ENCODE data around the gene FAM216A.

Gene FAM216A

DNA sequence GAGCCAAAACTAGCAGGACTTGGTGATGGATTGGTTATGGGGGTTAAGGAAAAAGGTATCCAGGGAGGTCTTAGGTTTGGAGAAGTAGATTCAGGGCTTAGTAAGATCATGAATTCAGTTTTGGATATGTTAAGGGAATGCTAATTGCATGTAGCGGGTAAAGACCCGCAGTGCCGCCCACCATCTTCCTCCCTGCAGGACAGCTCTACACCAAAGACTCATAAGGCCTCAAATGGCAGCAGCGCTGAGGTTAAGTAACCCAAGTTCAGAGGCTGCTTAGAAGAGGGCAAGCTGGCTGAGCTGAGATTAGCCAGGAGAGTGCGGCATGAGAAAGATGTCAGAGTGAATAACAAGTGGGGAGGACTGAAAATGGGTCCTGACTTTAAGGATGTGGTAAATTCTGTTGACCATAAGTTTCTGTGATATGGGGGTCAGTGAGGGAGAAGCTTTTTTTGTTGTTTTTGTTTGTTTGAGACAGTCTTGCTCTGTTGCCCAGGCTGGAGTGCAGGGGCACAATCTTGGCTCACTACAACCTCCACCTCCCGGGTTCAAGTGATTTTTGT, 59.7 kb downstream of the FAM216A start:
- Histone ChIP-seq H3K36me3 (replicated peaks in 1 of 2; ENCODE audit: control insufficient read depth in 2 of 2, insufficient read depth in 2 of 2, low read length in 2 of 2) (peaks cover 0 to 7% of the 10 kb centered on the region in 2 donors), H3K4ac (ENCODE audit: low read length) (no peak overlapping the region), H2BK12ac (ENCODE audit: low read length) (no peak overlapping the region), H3K9ac (ENCODE audit: low read depth, low read length, poor library complexity) (no peak overlapping the region), H3K9me3 (replicated peaks in 1 of 2; ENCODE audit: control insufficient read depth in 2 of 2, insufficient read depth in 1 of 2, low read depth in 1 of 2, low read length in 2 of 2) (no peaks in the 10 kb centered on the region), H3K23ac (ENCODE audit: low read depth, low read length, poor library complexity) (no peak overlapping the region), H3K4me2 (ENCODE audit: insufficient read depth, low read length, poor library complexity, severe bottlenecking) (no peak overlapping the region), H3K14ac (ENCODE audit: low read length) (no peak overlapping the region), H3K27me3 (ENCODE audit: control insufficient read depth in 3 of 3, insufficient read depth in 3 of 3, low read depth in 1 of 3, low read length in 3 of 3) (no peaks in the 10 kb centered on the region), H3K4me3 (ENCODE audit: low read length in 2 of 2) (no peak overlapping the region), H3K79me1 (ENCODE audit: low read depth, low read length) (no peaks in the 10 kb centered on the region), H2BK120ac (ENCODE audit: low read depth, low read length) (no peak overlapping the region), H2AFZ (ENCODE audit: low read length) (no peak overlapping the region), H3K4me1 (ENCODE audit: control insufficient read depth in 2 of 2, insufficient read depth in 1 of 2, low read depth in 1 of 2, low read length in 2 of 2) (no peaks in the 10 kb centered on the region), H4K91ac (ENCODE audit: low read depth, low read length, poor library complexity) (no peak overlapping the region), H2BK15ac (ENCODE audit: low read length) (no peak overlapping the region), H3K18ac (ENCODE audit: low read length) (no peak overlapping the region), H2BK5ac (ENCODE audit: low read length) (no peak overlapping the region), H4K8ac (ENCODE audit: low read depth, low read length) (no peak overlapping the region), H2AK5ac (ENCODE audit: low read depth, low read length) (no peak overlapping the region), H3K27ac (replicated peaks; ENCODE audit: low read length) (no peak overlapping the region)
- DNase-seq (ENCODE audit: low spot score), result no peak
- no CpG with 5 or more reads among the region's 6 CpGs for WGBS, 2 donors (ENCODE audit: extremely low coverage in 2 of 2, insufficient read length in 2 of 2, insufficient replicate concordance in 1 of 2)

DNA sequence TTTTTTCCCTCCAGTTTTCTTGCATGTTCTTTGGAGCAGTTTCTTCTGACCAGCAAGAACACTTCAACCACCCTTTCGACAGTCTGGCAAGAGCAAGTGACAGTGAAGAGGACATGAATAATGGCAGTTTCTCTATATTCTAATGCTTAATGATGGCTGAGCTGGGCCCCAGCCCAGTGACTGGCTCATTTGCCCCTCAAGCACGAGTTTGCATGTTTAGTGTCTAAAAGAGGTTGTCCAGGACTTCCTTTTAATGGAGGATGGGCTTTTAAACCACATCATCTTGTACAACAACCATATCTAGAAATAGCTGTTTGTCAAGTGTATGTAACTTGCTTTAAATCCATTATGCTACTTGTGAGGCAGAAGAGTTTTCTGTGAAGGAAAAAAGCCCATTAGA, 61.9 kb downstream of the FAM216A start:
- no peak overlapping the region for H2BK120ac ChIP-seq (ENCODE audit: low read depth, low read length)
- H3K4me2 ChIP-seq (ENCODE audit: insufficient read depth, low read length, poor library complexity, severe bottlenecking), result no peak overlapping the region
- H2BK12ac ChIP-seq (ENCODE audit: low read length), result no peak overlapping the region
- no peak overlapping the region for H4K91ac ChIP-seq (ENCODE audit: low read depth, low read length, poor library complexity)
- no peak overlapping the region for H3K4ac ChIP-seq (ENCODE audit: low read length)
- H3K4me1 ChIP-seq (ENCODE audit: control insufficient read depth in 2 of 2, insufficient read depth in 1 of 2, low read depth in 1 of 2, low read length in 2 of 2), result no peaks in the 10 kb centered on the region
- no peaks in the 10 kb centered on the region for H3K9me3 ChIP-seq (replicated peaks in 1 of 2; ENCODE audit: control insufficient read depth in 2 of 2, insufficient read depth in 1 of 2, low read depth in 1 of 2, low read length in 2 of 2)
- no peak overlapping the region for H2BK5ac ChIP-seq (ENCODE audit: low read length)
- H3K4me3 ChIP-seq (ENCODE audit: low read length in 2 of 2), result no peak overlapping the region
- H4K8ac ChIP-seq (ENCODE audit: low read depth, low read length), result no peak overlapping the region
- H3K27ac ChIP-seq (replicated peaks; ENCODE audit: low read length), result no peak overlapping the region
- H3K18ac ChIP-seq (ENCODE audit: low read length), result no peak overlapping the region
- no CpG with 5 or more reads among the region's 2 CpGs for WGBS, 2 donors (ENCODE audit: extremely low coverage in 2 of 2, insufficient read length in 2 of 2, insufficient replicate concordance in 1 of 2)
- H2AK5ac ChIP-seq (ENCODE audit: low read depth, low read length), result no peak overlapping the region
- no peaks in the 10 kb centered on the region for H3K27me3 ChIP-seq (ENCODE audit: control insufficient read depth in 3 of 3, insufficient read depth in 3 of 3, low read depth in 1 of 3, low read length in 3 of 3)
- H3K14ac ChIP-seq (ENCODE audit: low read length), result no peak overlapping the region
- DNase-seq (ENCODE audit: low spot score), result no peak
- H3K79me1 ChIP-seq (ENCODE audit: low read depth, low read length), result no peaks in the 10 kb centered on the region
- peaks cover 0 to 17% of the 10 kb centered on the region in 2 donors for H3K36me3 ChIP-seq (replicated peaks in 1 of 2; ENCODE audit: control insufficient read depth in 2 of 2, insufficient read depth in 2 of 2, low read length in 2 of 2)
- H3K23ac ChIP-seq (ENCODE audit: low read depth, low read length, poor library complexity), result no peak overlapping the region
- no peak overlapping the region for H3K9ac ChIP-seq (ENCODE audit: low read depth, low read length, poor library complexity)
- no peak overlapping the region for H2AFZ ChIP-seq (ENCODE audit: low read length)
- no peak overlapping the region for H2BK15ac ChIP-seq (ENCODE audit: low read length)

GRCh38 chr12:110531741-110532333, 63.2 kb downstream of the FAM216A start:
- Histone ChIP-seq H3K4me3 (ENCODE audit: low read length in 2 of 2) (no peak overlapping the region), H2BK5ac (ENCODE audit: low read length) (no peak overlapping the region), H2BK15ac (ENCODE audit: low read length) (no peak overlapping the region), H4K8ac (ENCODE audit: low read depth, low read length) (no peak overlapping the region), H3K4me2 (ENCODE audit: insufficient read depth, low read length, poor library complexity, severe bottlenecking) (no peak overlapping the region), H3K9me3 (replicated peaks in 1 of 2; ENCODE audit: control insufficient read depth in 2 of 2, insufficient read depth in 1 of 2, low read depth in 1 of 2, low read length in 2 of 2) (no peaks in the 10 kb centered on the region), H3K23ac (ENCODE audit: low read depth, low read length, poor library complexity) (no peak overlapping the region), H2BK120ac (ENCODE audit: low read depth, low read length) (no peak overlapping the region), H2BK12ac (ENCODE audit: low read length) (no peak overlapping the region), H2AFZ (ENCODE audit: low read length) (no peak overlapping the region), H3K4me1 (ENCODE audit: control insufficient read depth in 2 of 2, insufficient read depth in 1 of 2, low read depth in 1 of 2, low read length in 2 of 2) (no peaks in the 10 kb centered on the region), H3K14ac (ENCODE audit: low read length) (no peak overlapping the region), H3K27me3 (ENCODE audit: control insufficient read depth in 3 of 3, insufficient read depth in 3 of 3, low read depth in 1 of 3, low read length in 3 of 3) (no peaks in the 10 kb centered on the region), H2AK5ac (ENCODE audit: low read depth, low read length) (no peak overlapping the region), H3K9ac (ENCODE audit: low read depth, low read length, poor library complexity) (no peak overlapping the region), H3K27ac (replicated peaks; ENCODE audit: low read length) (no peak overlapping the region), H3K36me3 (replicated peaks in 1 of 2; ENCODE audit: control insufficient read depth in 2 of 2, insufficient read depth in 2 of 2, low read length in 2 of 2) (peaks cover 3 to 30% of the 10 kb centered on the region in 2 donors), H3K79me1 (ENCODE audit: low read depth, low read length) (no peaks in the 10 kb centered on the region), H3K18ac (ENCODE audit: low read length) (no peak overlapping the region), H3K4ac (ENCODE audit: low read length) (no peak overlapping the region), H4K91ac (ENCODE audit: low read depth, low read length, poor library complexity) (no peak overlapping the region)
- DNase-seq (ENCODE audit: low spot score), result no peak
- WGBS, 2 donors (ENCODE audit: extremely low coverage in 2 of 2, insufficient read length in 2 of 2, insufficient replicate concordance in 1 of 2), result no CpG with 5 or more reads among the region's 2 CpGs

- peaks cover 3 to 37% of the 10 kb centered on the region in 2 donors for H3K36me3 ChIP-seq (replicated peaks in 1 of 2; ENCODE audit: control insufficient read depth in 2 of 2, insufficient read depth in 2 of 2, low read length in 2 of 2)
- no peak overlapping the region for H2BK15ac ChIP-seq (ENCODE audit: low read length)
- no peak overlapping the region for H3K4me2 ChIP-seq (ENCODE audit: insufficient read depth, low read length, poor library complexity, severe bottlenecking)
- H2AFZ ChIP-seq (ENCODE audit: low read length), result no peak overlapping the region
- H3K27ac ChIP-seq (replicated peaks; ENCODE audit: low read length), result no peak overlapping the region
- H3K23ac ChIP-seq (ENCODE audit: low read depth, low read length, poor library complexity), result no peak overlapping the region
- no peaks in the 10 kb centered on the region for H3K4me1 ChIP-seq (ENCODE audit: control insufficient read depth in 2 of 2, insufficient read depth in 1 of 2, low read depth in 1 of 2, low read length in 2 of 2)
- H3K18ac ChIP-seq (ENCODE audit: low read length), result no peak overlapping the region
- no peak overlapping the region for H2BK5ac ChIP-seq (ENCODE audit: low read length)
- H2AK5ac ChIP-seq (ENCODE audit: low read depth, low read length), result no peak overlapping the region
- no peak overlapping the region for H4K91ac ChIP-seq (ENCODE audit: low read depth, low read length, poor library complexity)
- WGBS, 2 donors (ENCODE audit: extremely low coverage in 2 of 2, insufficient read length in 2 of 2, insufficient replicate concordance in 1 of 2), result no CpG with 5 or more reads among the region's 3 CpGs
- no peak overlapping the region for H3K4me3 ChIP-seq (ENCODE audit: low read length in 2 of 2)
- H3K9ac ChIP-seq (ENCODE audit: low read depth, low read length, poor library complexity), result no peak overlapping the region
- no peak overlapping the region for H3K4ac ChIP-seq (ENCODE audit: low read length)
- no peak for DNase-seq (ENCODE audit: low spot score)
- no peak overlapping the region for H3K14ac ChIP-seq (ENCODE audit: low read length)
- H2BK12ac ChIP-seq (ENCODE audit: low read length), result no peak overlapping the region
- H2BK120ac ChIP-seq (ENCODE audit: low read depth, low read length), result no peak overlapping the region
- no peaks in the 10 kb centered on the region for H3K79me1 ChIP-seq (ENCODE audit: low read depth, low read length)
- H3K27me3 ChIP-seq (ENCODE audit: control insufficient read depth in 3 of 3, insufficient read depth in 3 of 3, low read depth in 1 of 3, low read length in 3 of 3), result no peaks in the 10 kb centered on the region
- no peaks in the 10 kb centered on the region for H3K9me3 ChIP-seq (replicated peaks in 1 of 2; ENCODE audit: control insufficient read depth in 2 of 2, insufficient read depth in 1 of 2, low read depth in 1 of 2, low read length in 2 of 2)
- H4K8ac ChIP-seq (ENCODE audit: low read depth, low read length), result no peak overlapping the region
Observed at GRCh38 chr12:110532644-110533043, 64.0 kb downstream of the FAM216A start.

Data from neuronal stem cell (in vitro differentiated cells).